ENCODE measurements around the gene ADRA2C. TPM values are rescaled to one million over a fixed set of nuclear protein-coding genes. Genes with fewer than 3 reads are reported as not detected.

ADRA2C gene
- total and polyA plus RNA-seq, 9 of the 15 experiments (the other 6 are each of a cell fraction or from before 2014, with no cell fraction given) = 0.06 to 0.58 (median 0.14) TPM; not detected in 2

GRCh38 chr4:3721627-3722026, 44.6 kb upstream of the ADRA2C start (continued):
- TF ChIP-seq RREB1 (CRISPR knock-in tag; IDR thresholded peaks at IDR 0.05) (no peak), CREM (IDR thresholded peaks at IDR 0.05; ENCODE audit: low read depth) (no peak)

- TF ChIP-seq ZFP1 (CRISPR knock-in tag; IDR thresholded peaks at IDR 0.05) (no peak), NFYB (IDR thresholded peaks at IDR 0.05; ENCODE audit: extremely low read depth, insufficient read length) (no peak), NR4A1 (CRISPR knock-in tag; IDR thresholded peaks at IDR 0.05) (no peak), NR4A1 (tag; IDR thresholded peaks at IDR 0.05) (no peak)
- Histone ChIP-seq H3K9me3 (replicated peaks; ENCODE audit: control insufficient read depth, insufficient read depth, low read depth, low read length) (no peaks in the 10 kb centered on the region; the same call in 1 of the 2 replicates), H4K20me1 (replicated peaks; ENCODE audit: control insufficient read depth, insufficient read depth, low read length) (0 out of 2 replicates have a peak, but pooled peaks cover 5% of the 10 kb centered on the region), H3K36me3 (ENCODE audit: control insufficient read depth, insufficient read depth, low read length) (no peaks in the 10 kb centered on the region), H3K27me3 (ENCODE audit: control insufficient read depth in 2 of 2, insufficient read depth in 2 of 2, low read length in 2 of 2) (peaks cover 3 to 26% of the 10 kb centered on the region in 2 experiments; a peak in 3 of 5 replicates), H2AFZ (ENCODE audit: low read depth, low read length) (no peak overlapping the region), H3K9me1 (ENCODE audit: control insufficient read depth, insufficient read depth, low read length) (no peaks in the 10 kb centered on the region), H3K4me3 (no peak overlapping the region), H3K27ac (ENCODE audit: extremely low read depth, low read depth, low read length) (no peak overlapping the region), H3K9ac (ENCODE audit: insufficient read depth in 1 of 2, low read depth in 2 of 2, low read length in 2 of 2) (no peak overlapping the region), H3K4me2 (ENCODE audit: insufficient read depth, low read length) (no peak overlapping the region), H3K4me1 (replicated peaks in 1 of 2; ENCODE audit: control insufficient read depth in 2 of 2, insufficient read depth in 2 of 2, low read length in 2 of 2) (peaks cover 0 to 7% of the 10 kb centered on the region in 2 experiments; a peak in 1 of 5 replicates), H3K79me2 (ENCODE audit: control insufficient read depth, insufficient read depth, low read length) (no peaks in the 10 kb centered on the region)
- DNase-seq (ENCODE audit: extremely low read depth in 1 of 4, low spot score in 3 of 4) = no peak
- BruUV-seq (replicated peaks) = no TSS peak
- in situ Hi-C loops (cut with MboI) (no loop called here), intact Hi-C loops (cut with micrococcal nuclease) (no loop called here)
- 5% methylated on average over 11 of the region's 11 CpGs for WGBS (ENCODE audit: insufficient coverage, low coverage, missing lambda C conversion rate)
- ChIA-PET CTCF (ENCODE audit: low intra/inter-chr PET ratio) (no interaction called here), POLR2A (no interaction called here)
- no peak for ATAC-seq
- no peak for FAIRE-seq
Observed at GRCh38 chr4:3722446-3723231, 43.5 kb upstream of the ADRA2C start.

Data from K562 (cell line).